Thyroid gland (tissue), 4 donors: ENCODE results near the gene MORC1. TPM values are rescaled to one million over a fixed set of nuclear protein-coding genes. Genes with fewer than 3 reads are reported as not detected.

ENCODE experiments used
- DNase-seq, 2 donors: peaks; one replicate each; pipeline ENCODE4 v3.0.0-alpha.2; 2019
- H3K27ac ChIP-seq, 3 donors: fragments of 200-600 bp; sonication (generic); 1 replicate in 2 of 3; 2 replicates in 1 of 3; pipeline ENCODE4 v1.5.1; 2016 to 2019; ENCODE audit warnings: mild to moderate bottlenecking in 1 of 3, moderate library complexity in 1 of 3
- H3K27me3 ChIP-seq: fragments of 200-600 bp; sonication (generic); one replicate; pipeline ENCODE4 v1.5.1; 2019
- H3K36me3 ChIP-seq, 2 donors: fragments of 200-600 bp; sonication (generic); one replicate each; pipeline ENCODE4 v1.5.1; 2016 to 2019
- H3K4me1 ChIP-seq, 2 donors: fragments of 200-600 bp; sonication (generic); one replicate each; pipeline ENCODE4 v1.5.1; 2017 to 2019
- H3K4me3 ChIP-seq, 3 donors: fragments of 200-600 bp; sonication (generic); replicated peaks in 1 of 3; 1 replicate in 2 of 3; 2 replicates in 1 of 3; pipeline ENCODE4 v1.5.1; 2016; ENCODE audit warnings: mild to moderate bottlenecking in 1 of 3
- H3K9me3 ChIP-seq: fragments of 200-600 bp; sonication (generic); one replicate; pipeline ENCODE4 v1.5.1; 2017
- CTCF ChIP-seq, 6 experiments: fragments of 200-600 bp in 3 of 6; fragments of 450-650 bp in 3 of 6; sonication (generic) in 3 of 6; IDR thresholded peaks; one replicate each; pipeline ENCODE4 v1.5.1; 2016 to 2019; ENCODE audit warnings: antibody characterized with exemption in 6 of 6, mild to moderate bottlenecking in 2 of 6, inconsistent platforms in 1 of 6, moderate library complexity in 1 of 6
- POLR2A ChIP-seq, 2 donors: fragments of 450-650 bp; IDR thresholded peaks; one replicate each; pipeline ENCODE4 v1.6.1; 2017; ENCODE audit warnings: antibody characterized with exemption in 2 of 2, mild to moderate bottlenecking in 2 of 2, moderate library complexity in 1 of 2
- WGBS, 2 donors: methylation state at CpG; one replicate each; pipeline ENCODE4 v1.1.5; 2017; 5-methylcytosine and 5-hydroxymethylcytosine counted together
- intact Hi-C: fragments of 100-400 bp; cut with DNase I; formaldehyde crosslinking; loops from one replicate; pipeline ENCODE4 v1.15.1; 2023
- total RNA-seq, 4 donors: library from RNA; depleted of rRNA; stranded (reverse); fragments of >200 nt; gene quantifications; one replicate each; pipeline ENCODE4 v1.2.3, GENCODE V29; 2016

MORC1 gene
- total RNA-seq, 4 donors from 2014 or later, result 0.13 TPM; not detected in 3

GRCh38 chr3:109057616-109058015, 60.3 kb downstream of the MORC1 start:
- no peaks in the 10 kb centered on the region for H3K27me3 ChIP-seq
- H3K27ac ChIP-seq, result no peak overlapping the region
- H3K4me1 ChIP-seq, result no peaks in the 10 kb centered on the region
- no peaks in the 10 kb centered on the region for H3K36me3 ChIP-seq
- TF ChIP-seq CTCF (IDR thresholded peaks at IDR 0.05), result no peak
- TF ChIP-seq POLR2A (IDR thresholded peaks at IDR 0.05), result no peak
- intact Hi-C loops, result no loop called here
- no peak for DNase-seq
- WGBS, 2 donors, result 89 to 91% methylated on average over 3 of the region's 3 CpGs
- no peaks in the 10 kb centered on the region for H3K9me3 ChIP-seq
- H3K4me3 ChIP-seq, result no peak overlapping the region

- no peak overlapping the region for H3K27ac ChIP-seq
- H3K4me3 ChIP-seq, result no peak overlapping the region
- WGBS, 2 donors, result 90 to 93% methylated on average over 3 of the region's 3 CpGs
- H3K9me3 ChIP-seq, result no peaks in the 10 kb centered on the region
- no peaks in the 10 kb centered on the region for H3K36me3 ChIP-seq
- H3K27me3 ChIP-seq, result no peaks in the 10 kb centered on the region
- no peaks in the 10 kb centered on the region for H3K4me1 ChIP-seq
- TF ChIP-seq POLR2A (IDR thresholded peaks at IDR 0.05) (no peak), CTCF (IDR thresholded peaks at IDR 0.05) (no peak)
- intact Hi-C loops, result no loop called here
- no peak for DNase-seq
Observed at GRCh38 chr3:109057056-109057455, 60.9 kb downstream of the MORC1 start.

- no peak for DNase-seq
- intact Hi-C loops, result no loop called here
- no peak overlapping the region for H3K27ac ChIP-seq
- no peak overlapping the region for H3K4me3 ChIP-seq
- H3K9me3 ChIP-seq, result no peaks in the 10 kb centered on the region
- 53 to 60% methylated on average over 3 of the region's 3 CpGs for WGBS, 2 donors
- H3K36me3 ChIP-seq, result no peaks in the 10 kb centered on the region
- no peaks in the 10 kb centered on the region for H3K4me1 ChIP-seq
- H3K27me3 ChIP-seq, result no peaks in the 10 kb centered on the region
- no peak for TF ChIP-seq POLR2A (IDR thresholded peaks at IDR 0.05)
- no peak for TF ChIP-seq CTCF (IDR thresholded peaks at IDR 0.05)
Observed at GRCh38 chr3:109050591-109051167, 67.3 kb downstream of the MORC1 start.

- Histone ChIP-seq H3K36me3 (no peaks in the 10 kb centered on the region), H3K27me3 (no peaks in the 10 kb centered on the region), H3K4me1 (no peaks in the 10 kb centered on the region), H3K4me3 (no peak overlapping the region), H3K27ac (no peak overlapping the region), H3K9me3 (no peaks in the 10 kb centered on the region)
- 88 to 89% methylated on average over 2 of the region's 2 CpGs for WGBS, 2 donors
- TF ChIP-seq POLR2A (IDR thresholded peaks at IDR 0.05) (no peak), CTCF (IDR thresholded peaks at IDR 0.05) (no peak)
- intact Hi-C loops, result no loop called here
- no peak for DNase-seq
Observed at GRCh38 chr3:109047366-109047765, 70.6 kb downstream of the MORC1 start.

GRCh38 chr3:109045271-109046040, 72.5 kb downstream of the MORC1 start:
- TF ChIP-seq POLR2A (IDR thresholded peaks at IDR 0.05) (no peak), CTCF (IDR thresholded peaks at IDR 0.05) (no peak)
- Histone ChIP-seq H3K27ac (no peak overlapping the region), H3K4me3 (no peak overlapping the region), H3K9me3 (no peaks in the 10 kb centered on the region), H3K36me3 (no peaks in the 10 kb centered on the region), H3K4me1 (no peaks in the 10 kb centered on the region), H3K27me3 (no peaks in the 10 kb centered on the region)
- 93% methylated on average over 6 of the region's 6 CpGs for WGBS, 2 donors
- no peak for DNase-seq
- intact Hi-C loops, result no loop called here
